Glomerular endothelial cell (primary cell): ENCODE data around the gene PXYLP1. TPM values are rescaled to one million over a fixed set of nuclear protein-coding genes. Genes with fewer than 3 reads are reported as not detected.

Experiments
- DNase-seq: peaks from one replicate; pipeline ENCODE4 v3.0.0-alpha.2; 2011; ENCODE audit warnings: low read depth, low spot score; ENCODE audit errors: extremely low read depth
- total RNA-seq: library from RNA; depleted of rRNA; stranded (reverse); fragments of >200 nt; gene quantifications from 2 replicates; pipeline ENCODE4 v1.2.3, GENCODE V29; 2015

Gene PXYLP1
- total RNA-seq, 1 donor from 2014 or later: 1.8 TPM

DNA sequence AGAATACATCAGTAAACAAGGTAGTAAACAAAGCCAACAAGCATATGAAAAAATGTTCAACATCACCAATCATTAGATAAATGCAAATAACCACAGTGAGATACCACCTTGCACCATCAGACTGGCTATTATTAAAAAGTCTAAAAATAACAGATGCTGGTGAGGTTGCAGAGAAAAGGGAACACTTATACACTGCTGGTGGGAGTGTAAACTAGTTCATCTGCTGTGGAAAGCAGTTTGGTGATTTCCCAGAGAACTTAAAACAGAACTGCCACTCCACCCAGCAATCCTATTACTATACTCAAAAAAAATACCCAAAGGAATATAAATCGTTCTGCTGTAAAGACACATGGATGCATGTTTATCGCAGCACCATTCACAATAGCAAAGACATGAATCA lies 106.4 kb downstream of the PXYLP1 start:
- DNase-seq: no peak

DNA sequence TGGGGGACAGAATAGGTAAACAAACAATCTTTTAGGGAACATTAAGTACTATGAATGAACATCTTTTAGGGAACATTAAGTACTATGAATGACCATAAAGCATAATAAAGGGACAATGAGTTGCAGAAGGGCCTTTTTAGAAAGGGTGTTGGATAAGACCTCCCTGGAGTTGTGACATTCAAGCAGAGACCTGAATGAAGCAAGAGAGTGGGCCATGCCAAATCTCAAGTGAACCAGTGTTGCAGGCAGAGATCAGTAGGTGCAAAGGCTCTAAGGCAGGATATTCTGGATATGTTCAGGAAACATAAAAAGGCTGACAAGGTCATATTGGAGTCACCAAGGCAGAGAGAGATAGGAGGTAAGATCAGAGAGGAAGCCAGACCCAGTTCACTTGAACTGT lies 107.3 kb downstream of the PXYLP1 start:
- DNase-seq: no peak

DNA sequence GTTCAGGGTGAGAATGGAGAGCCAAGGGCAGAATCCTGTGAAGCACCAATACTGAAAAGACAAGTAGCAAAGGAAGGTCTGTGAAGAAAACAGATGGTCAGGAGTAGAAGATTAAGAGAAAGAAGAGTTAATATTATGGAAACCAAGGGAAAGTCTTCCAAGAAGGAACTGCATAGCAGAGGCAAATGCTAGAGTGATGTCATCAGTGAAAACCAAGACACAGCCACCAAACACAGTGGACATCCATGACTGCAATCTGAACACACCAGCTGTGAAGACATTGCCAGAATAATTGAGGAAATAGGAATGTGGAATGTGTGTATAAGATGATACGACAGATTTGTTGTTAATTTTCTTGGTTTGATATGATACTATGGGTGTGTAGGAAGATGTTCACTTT lies 109.9 kb downstream of the PXYLP1 start:
- DNase-seq: no peak

DNA sequence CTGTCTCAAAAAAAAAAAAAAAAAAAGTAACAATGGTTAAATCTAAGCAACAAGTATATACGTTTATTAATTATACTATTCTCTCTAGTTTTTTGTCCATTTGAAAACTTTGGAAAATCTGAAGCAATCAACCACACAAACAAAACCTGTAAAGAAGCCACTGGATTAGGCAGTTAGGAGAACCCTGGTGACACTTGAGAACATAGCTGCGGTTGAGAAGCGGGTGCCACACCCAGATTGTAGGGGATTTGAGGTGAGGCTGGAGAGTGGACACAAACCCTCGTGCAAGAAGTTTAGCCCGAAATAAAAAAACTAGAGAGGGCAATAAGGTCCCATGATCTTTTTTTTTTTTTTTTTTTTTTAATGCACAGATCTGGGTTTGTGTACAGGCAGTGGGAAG lies 110.8 kb downstream of the PXYLP1 start:
- no peak for DNase-seq

DNA sequence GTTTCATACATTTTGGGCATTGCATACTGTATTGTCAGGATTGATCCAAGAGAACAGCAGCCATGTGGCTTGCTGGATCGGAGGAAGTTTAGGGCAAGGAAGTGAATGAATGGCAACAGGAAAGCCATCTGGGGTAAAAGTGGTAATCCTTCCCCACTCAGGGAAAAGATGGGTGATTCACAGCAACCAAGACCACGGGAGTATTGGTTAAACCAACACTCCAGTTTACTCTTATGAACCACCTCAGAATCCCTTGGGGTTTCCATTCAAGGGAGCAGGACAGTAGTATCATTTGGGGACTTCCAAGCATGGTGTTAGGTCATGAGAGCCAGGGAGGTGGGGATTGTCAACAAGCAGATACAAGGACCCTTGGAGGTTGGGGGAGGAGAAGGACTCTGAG lies 111.5 kb downstream of the PXYLP1 start:
- DNase-seq: no peak

DNA sequence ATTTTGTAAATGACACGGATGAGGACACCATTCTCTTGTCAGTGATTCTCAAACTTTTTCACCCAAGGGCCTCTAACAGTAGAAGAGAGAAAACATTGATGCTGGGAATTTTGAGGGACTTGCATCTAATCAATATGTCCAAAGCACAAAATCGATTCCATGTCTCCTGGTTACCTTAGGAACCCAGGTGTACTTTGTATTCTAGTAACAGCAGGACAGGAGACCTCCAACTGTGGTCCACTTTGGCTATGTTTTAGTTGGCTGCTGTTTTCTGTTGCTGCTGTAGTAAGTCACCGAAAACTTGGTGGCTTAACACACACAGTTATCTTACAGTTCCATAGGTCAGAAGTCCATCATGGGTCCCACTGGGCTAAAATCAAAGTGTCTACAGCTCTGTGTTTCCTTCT lies 112.2 kb downstream of the PXYLP1 start:
- no peak for DNase-seq

Other genes starting within 250 kb of the PXYLP1 start
- gene SPSB4, start 180.5 kb upstream of the PXYLP1 start, total RNA-seq: 0.53 TPM in 1 of 2 replicates, not detected in the other
- gene ZBTB38, start 136.7 kb downstream of the PXYLP1 start, total RNA-seq: 79.4 and 82.7 TPM in 2 replicates